VCaP (cell line): ENCODE measurements around the gene NR3C2.
A peak's percentile ranks its signal among the peaks of the same experiment; 100 is the strongest.

Experiments used
- H3K27ac ChIP-seq: fragments of 450-650 bp; 2 replicates; pipeline ENCODE4 v1.5.1; 2017
- CTCF ChIP-seq: fragments of 450-650 bp; conservative IDR thresholded peaks from 2 replicates; pipeline ENCODE4 v1.5.1; 2017; ENCODE audit warnings: mild to moderate bottlenecking, moderate library complexity

The NR3C2 gene

DNA sequence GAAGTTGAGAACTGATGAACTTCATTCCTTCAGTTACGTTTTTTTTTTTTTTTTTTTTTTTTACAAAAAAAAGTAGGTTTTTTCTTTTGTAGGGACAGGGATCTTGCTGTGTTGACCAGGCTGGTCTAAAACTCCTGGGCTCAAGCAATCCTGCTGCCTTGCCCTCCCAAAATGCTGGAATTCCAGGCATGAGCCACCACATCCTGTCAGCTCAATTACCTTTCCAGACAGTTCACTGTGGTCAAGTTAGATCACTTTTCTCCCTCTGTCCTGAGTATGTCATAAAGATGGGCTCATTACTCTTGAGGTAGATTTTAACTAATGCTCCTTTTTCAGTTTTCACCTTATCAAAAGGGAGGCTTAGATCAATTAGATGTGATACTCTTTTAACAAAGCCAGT lies 10.8 kb upstream of the NR3C2 start:
- H3K27ac ChIP-seq = no peak overlapping the region
- no peak for TF ChIP-seq CTCF

GRCh38 chr4:148449921-148450320 lies 7.7 kb upstream of the NR3C2 start:
- H3K27ac ChIP-seq = no peak overlapping the region
- no peak for TF ChIP-seq CTCF

GRCh38 chr4:148448141-148448540 lies 5.9 kb upstream of the NR3C2 start:
- H3K27ac ChIP-seq = no peak overlapping the region
- no peak for TF ChIP-seq CTCF

GRCh38 chr4:148447681-148448080 lies 5.5 kb upstream of the NR3C2 start:
- no peak overlapping the region for H3K27ac ChIP-seq
- no peak for TF ChIP-seq CTCF

GRCh38 chr4:148445860-148446330 lies 3.7 kb upstream of the NR3C2 start:
- peak overlapping the region; percentile 58; the same call in 1 of the 2 replicates for H3K27ac ChIP-seq
- no peak for TF ChIP-seq CTCF

- TF ChIP-seq CTCF = no peak
- peak overlapping the region; percentile 58; the same call in 1 of the 2 replicates for H3K27ac ChIP-seq
Observed at GRCh38 chr4:148445071-148445859, 3.1 kb upstream of the NR3C2 start.

- peak overlapping the region; percentile 58; the same call in 1 of the 2 replicates for H3K27ac ChIP-seq
- TF ChIP-seq CTCF = peak; percentile 34
Observed at GRCh38 chr4:148444296-148445070, 2.3 kb upstream of the NR3C2 start.
